ENCODE results near the gene PLD2.
"Not testable (repeated sequence)": the region's sequence is repeated elsewhere in the genome, so short reads cannot be mapped to it uniquely, and the experiment has no call there.

PLD2 gene

DNA sequence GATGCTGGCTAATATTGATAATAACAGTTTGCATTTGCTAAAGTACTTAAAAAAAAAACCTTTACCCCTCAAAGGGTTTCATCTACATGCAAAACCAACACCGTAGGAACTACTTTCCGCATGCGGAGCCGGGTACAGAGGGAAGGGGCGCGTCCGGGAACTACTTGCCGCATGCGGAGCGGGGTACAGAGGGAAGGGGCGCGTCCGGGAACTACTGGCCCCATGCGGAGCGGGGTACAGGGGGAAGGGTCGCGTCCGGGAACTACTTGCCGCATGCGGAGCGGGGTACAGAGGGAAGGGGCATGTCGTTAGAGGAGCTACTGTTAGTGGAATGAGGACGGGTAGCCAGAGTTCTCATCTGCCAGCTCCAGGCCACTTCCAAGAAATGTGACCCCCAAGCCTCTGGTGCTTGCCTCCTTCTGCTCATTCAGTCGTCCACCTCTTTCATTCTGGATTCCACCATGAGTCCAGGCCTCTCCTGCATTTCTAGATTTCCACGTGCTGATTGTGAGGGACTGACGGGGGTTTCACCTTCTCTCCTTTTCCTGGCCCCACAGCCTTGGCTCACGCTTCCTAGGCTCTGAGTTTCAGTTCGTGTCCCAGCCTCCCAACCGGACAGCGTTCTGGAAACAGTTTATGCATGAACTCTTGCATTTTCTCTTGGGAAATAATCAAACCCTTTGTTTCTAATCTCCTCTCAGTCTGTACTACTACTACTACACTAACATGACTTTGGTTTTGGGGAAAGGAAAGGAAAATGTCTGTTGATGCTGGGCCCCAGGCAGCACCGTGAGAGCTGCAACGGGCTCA, 53.1 kb downstream of the PLD2 start:
- Histone ChIP-seq H3K4me2 (ENCODE audit: low read length) (no peak overlapping the region), H2AFZ (no peak overlapping the region), H3K4me1 (peaks cover 11% of the 10 kb centered on the region), H3K36me3 (ENCODE audit: control insufficient read depth, insufficient read depth, low read length) (no peaks in the 10 kb centered on the region), H3K79me2 (peaks cover 40% of the 10 kb centered on the region), H3K9ac (no peak overlapping the region), H3K9me3 (ENCODE audit: control insufficient read depth, low read length) (no peaks in the 10 kb centered on the region), H3K27ac (no peak overlapping the region), H3K27me3 (ENCODE audit: control insufficient read depth, insufficient read depth, low read length) (no peaks in the 10 kb centered on the region), H3K4me3 (ENCODE audit: low read depth, low read length) (no peak overlapping the region)
- TF ChIP-seq, protein P1, sequence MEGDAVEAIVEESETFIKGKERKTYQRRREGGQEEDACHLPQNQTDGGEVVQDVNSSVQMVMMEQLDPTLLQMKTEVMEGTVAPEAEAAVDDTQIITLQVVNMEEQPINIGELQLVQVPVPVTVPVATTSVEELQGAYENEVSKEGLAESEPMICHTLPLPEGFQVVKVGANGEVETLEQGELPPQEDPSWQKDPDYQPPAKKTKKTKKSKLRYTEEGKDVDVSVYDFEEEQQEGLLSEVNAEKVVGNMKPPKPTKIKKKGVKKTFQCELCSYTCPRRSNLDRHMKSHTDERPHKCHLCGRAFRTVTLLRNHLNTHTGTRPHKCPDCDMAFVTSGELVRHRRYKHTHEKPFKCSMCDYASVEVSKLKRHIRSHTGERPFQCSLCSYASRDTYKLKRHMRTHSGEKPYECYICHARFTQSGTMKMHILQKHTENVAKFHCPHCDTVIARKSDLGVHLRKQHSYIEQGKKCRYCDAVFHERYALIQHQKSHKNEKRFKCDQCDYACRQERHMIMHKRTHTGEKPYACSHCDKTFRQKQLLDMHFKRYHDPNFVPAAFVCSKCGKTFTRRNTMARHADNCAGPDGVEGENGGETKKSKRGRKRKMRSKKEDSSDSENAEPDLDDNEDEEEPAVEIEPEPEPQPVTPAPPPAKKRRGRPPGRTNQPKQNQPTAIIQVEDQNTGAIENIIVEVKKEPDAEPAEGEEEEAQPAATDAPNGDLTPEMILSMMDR (IDR thresholded peaks at IDR 0.05) = no peak

DNA sequence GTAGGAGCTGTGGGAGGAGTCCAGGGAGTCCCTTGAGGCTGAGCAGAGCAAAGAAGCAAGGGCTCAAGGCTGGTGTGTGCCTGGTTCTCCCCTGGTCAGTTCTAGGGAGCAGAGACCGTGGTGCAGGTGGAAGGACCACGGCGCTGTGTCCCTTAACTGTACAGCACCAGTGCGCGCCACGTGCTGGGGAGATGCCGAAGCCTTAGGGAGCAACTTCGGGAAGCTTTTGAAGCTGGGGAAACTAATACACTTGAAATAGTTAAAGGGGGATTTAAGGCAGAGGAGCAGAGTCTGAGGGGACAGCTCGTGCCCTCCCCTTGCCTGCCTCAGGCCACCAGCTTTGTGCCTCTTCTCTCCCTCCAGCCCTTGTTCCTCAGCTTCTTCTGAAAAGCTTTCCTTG, 53.7 kb downstream of the PLD2 start:
- Histone ChIP-seq H3K4me1 (peaks cover 11% of the 10 kb centered on the region), H3K27ac (no peak overlapping the region), H3K9ac (no peak overlapping the region), H3K27me3 (ENCODE audit: control insufficient read depth, insufficient read depth, low read length) (no peaks in the 10 kb centered on the region), H3K4me3 (ENCODE audit: low read depth, low read length) (no peak overlapping the region), H3K36me3 (ENCODE audit: control insufficient read depth, insufficient read depth, low read length) (no peaks in the 10 kb centered on the region), H2AFZ (no peak overlapping the region), H3K9me3 (ENCODE audit: control insufficient read depth, low read length) (no peaks in the 10 kb centered on the region), H3K4me2 (ENCODE audit: low read length) (no peak overlapping the region), H3K79me2 (peaks cover 40% of the 10 kb centered on the region)
- TF ChIP-seq, protein P1 (IDR thresholded peaks at IDR 0.05) = no peak

DNA sequence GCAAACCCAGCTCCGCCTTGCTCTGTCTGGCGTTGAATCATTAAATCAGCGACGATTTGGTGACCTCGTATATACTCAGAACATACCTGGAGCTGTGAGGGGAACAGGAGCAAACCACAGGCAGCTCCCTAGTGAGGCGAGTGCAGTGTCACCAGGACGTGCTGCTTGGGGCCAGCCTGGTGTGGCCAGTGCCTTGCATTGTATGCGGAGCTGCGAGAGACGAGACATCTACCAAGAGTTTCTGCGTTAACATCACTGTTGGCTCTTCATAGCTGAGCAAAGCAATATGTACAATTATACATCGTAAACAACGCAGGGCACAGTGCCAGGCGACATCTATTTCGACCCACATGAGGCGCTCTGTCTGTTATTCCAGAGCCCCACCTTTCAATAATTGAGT, 54.1 kb downstream of the PLD2 start:
- H3K4me2 ChIP-seq (ENCODE audit: low read length) = no peak overlapping the region
- no peaks in the 10 kb centered on the region for H3K9me3 ChIP-seq (ENCODE audit: control insufficient read depth, low read length)
- no peak overlapping the region for H3K9ac ChIP-seq
- H3K36me3 ChIP-seq (ENCODE audit: control insufficient read depth, insufficient read depth, low read length) = no peaks in the 10 kb centered on the region
- TF ChIP-seq, protein P1 (IDR thresholded peaks at IDR 0.05) = no peak
- no peak overlapping the region for H3K27ac ChIP-seq
- H3K27me3 ChIP-seq (ENCODE audit: control insufficient read depth, insufficient read depth, low read length) = no peaks in the 10 kb centered on the region
- peaks cover 40% of the 10 kb centered on the region for H3K79me2 ChIP-seq
- no peak overlapping the region for H2AFZ ChIP-seq
- peaks cover 11% of the 10 kb centered on the region for H3K4me1 ChIP-seq
- H3K4me3 ChIP-seq (ENCODE audit: low read depth, low read length) = no peak overlapping the region

DNA sequence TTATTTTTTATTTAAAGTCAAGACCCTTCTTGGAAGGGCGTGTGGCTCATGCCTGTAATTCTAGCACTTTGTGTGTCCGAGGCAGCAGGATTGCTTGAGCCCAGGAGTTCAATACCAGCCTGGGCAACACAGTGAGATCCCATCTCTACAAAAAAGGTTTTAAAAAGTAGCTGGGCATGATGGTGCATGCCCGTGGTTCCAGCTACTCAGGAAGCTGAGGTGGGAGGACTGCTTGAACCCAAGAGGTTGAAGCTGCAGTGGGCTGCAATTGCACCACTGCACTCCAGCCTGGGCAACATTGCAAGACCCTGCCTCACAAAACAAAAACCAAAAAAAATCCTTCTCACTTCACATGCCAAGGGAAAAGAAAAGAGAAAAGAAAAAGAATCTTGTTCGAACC, 55.8 kb downstream of the PLD2 start:
- Histone ChIP-seq H3K9ac (no peak overlapping the region), H3K27ac (no peak overlapping the region), H3K4me3 (ENCODE audit: low read depth, low read length) (no peak overlapping the region), H3K36me3 (ENCODE audit: control insufficient read depth, insufficient read depth, low read length) (no peaks in the 10 kb centered on the region), H2AFZ (no peak overlapping the region), H3K27me3 (ENCODE audit: control insufficient read depth, insufficient read depth, low read length) (no peaks in the 10 kb centered on the region), H3K4me1 (peaks cover 10% of the 10 kb centered on the region), H3K4me2 (ENCODE audit: low read length) (no peak overlapping the region), H3K9me3 (ENCODE audit: control insufficient read depth, low read length) (no peaks in the 10 kb centered on the region), H3K79me2 (peaks cover 38% of the 10 kb centered on the region)
- TF ChIP-seq, protein P1 (IDR thresholded peaks at IDR 0.05) = no peak

DNA sequence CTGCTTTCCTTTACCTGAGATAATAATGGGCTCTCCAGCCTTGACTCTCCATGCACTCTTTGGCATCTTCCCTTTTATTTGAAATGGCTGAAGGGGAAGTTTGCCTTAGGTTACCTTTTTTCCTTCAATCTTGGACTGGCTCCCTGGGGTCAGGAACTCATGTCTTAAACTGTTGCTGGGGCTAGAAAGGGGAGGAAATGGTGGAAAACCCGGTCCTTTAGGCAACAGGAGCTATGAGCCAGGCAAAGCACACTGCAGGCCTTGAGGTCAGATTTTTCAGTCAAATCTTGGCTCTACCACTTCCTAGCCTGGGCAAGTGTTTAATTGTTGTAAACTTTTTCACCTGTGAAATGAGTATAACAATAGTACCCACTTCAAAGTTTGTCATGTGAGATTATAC, 56.4 kb downstream of the PLD2 start:
- H3K79me2 ChIP-seq = peaks cover 37% of the 10 kb centered on the region
- no peak overlapping the region for H2AFZ ChIP-seq
- H3K27me3 ChIP-seq (ENCODE audit: control insufficient read depth, insufficient read depth, low read length) = no peaks in the 10 kb centered on the region
- peaks cover 6% of the 10 kb centered on the region for H3K4me1 ChIP-seq
- H3K4me2 ChIP-seq (ENCODE audit: low read length) = no peak overlapping the region
- H3K9me3 ChIP-seq (ENCODE audit: control insufficient read depth, low read length) = no peaks in the 10 kb centered on the region
- no peak overlapping the region for H3K9ac ChIP-seq
- no peak overlapping the region for H3K4me3 ChIP-seq (ENCODE audit: low read depth, low read length)
- H3K36me3 ChIP-seq (ENCODE audit: control insufficient read depth, insufficient read depth, low read length) = no peaks in the 10 kb centered on the region
- H3K27ac ChIP-seq = no peak overlapping the region
- TF ChIP-seq, protein P1 (IDR thresholded peaks at IDR 0.05) = no peak

DNA sequence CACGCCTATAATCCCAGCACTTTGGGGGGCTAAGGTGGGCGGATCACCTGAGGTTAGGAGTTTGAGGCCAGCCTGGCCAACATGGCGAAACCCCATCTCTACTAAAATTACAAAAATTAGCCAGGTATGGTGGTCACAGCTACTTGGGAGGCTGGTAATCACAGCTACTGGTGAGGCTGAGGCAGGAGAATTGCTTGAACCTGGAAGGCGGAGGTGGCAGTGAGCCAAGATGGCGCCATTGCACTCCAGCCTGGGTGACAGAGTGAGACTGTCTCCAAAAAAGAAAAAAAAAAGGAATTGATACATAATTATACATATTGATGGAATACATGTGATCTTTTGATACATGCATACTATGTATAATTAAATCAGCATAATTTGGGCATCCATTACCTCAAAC, 60.6 kb downstream of the PLD2 start:
- H3K79me2 ChIP-seq = peaks cover 19% of the 10 kb centered on the region
- H3K4me2 ChIP-seq (ENCODE audit: low read length); H3K27ac ChIP-seq; H3K9ac ChIP-seq; H3K4me1 ChIP-seq; H3K36me3 ChIP-seq (ENCODE audit: control insufficient read depth, insufficient read depth, low read length); H3K9me3 ChIP-seq (ENCODE audit: control insufficient read depth, low read length); H3K4me3 ChIP-seq (ENCODE audit: low read depth, low read length); H2AFZ ChIP-seq; H3K27me3 ChIP-seq (ENCODE audit: control insufficient read depth, insufficient read depth, low read length): not testable (repeated sequence)
